Mucosa of descending colon (tissue), 3 donors: ENCODE measurements around the gene FITM2. TPM values are rescaled to one million over a fixed set of nuclear protein-coding genes. Genes with fewer than 3 reads are reported as not detected.

Source experiments
- ATAC-seq: fragments of 200-7000 bp; cut with Tn5 transposase; one replicate; pipeline ENCODE4 v1.9.1; 2020; ENCODE audit warnings: mild to moderate bottlenecking, moderate library complexity
- DNase-seq, 3 donors: peaks; one replicate each; pipeline ENCODE4 v3.0.0-alpha.2; 2020
- H3K36me3 ChIP-seq: fragments of 200-600 bp; one replicate; pipeline ENCODE4 v1.8.0; 2021; ENCODE audit warnings: low read depth, mild to moderate bottlenecking
- H3K4me1 ChIP-seq: fragments of 200-600 bp; one replicate; pipeline ENCODE4 v1.8.0; 2021; ENCODE audit warnings: low read depth, mild to moderate bottlenecking
- H3K4me3 ChIP-seq: fragments of 200-600 bp; one replicate; pipeline ENCODE4 v1.8.0; 2021; ENCODE audit warnings: mild to moderate bottlenecking
- H3K9me3 ChIP-seq: fragments of 200-600 bp; one replicate; pipeline ENCODE4 v1.8.0; 2021; ENCODE audit warnings: mild to moderate bottlenecking
- intact Hi-C, 2 donors: fragments of 100-400 bp; cut with DNase I in 1 of 2; cut with micrococcal nuclease in 1 of 2; formaldehyde crosslinking; loops; one replicate each; pipeline versions ENCODE4 v1.11.0 to v1.11.1; 2022; cut with DNase I, micrococcal nuclease
- total RNA-seq, 3 donors: library from RNA; stranded (reverse); fragmentation: NEBNext Ultra II Directional in 2 of 3; extraction: Animal tissue kit (Norgen Biotek cat#: 25700) in 2 of 3; gene quantifications; one replicate each; pipeline versions ENCODE4 v1.2.1 to v1.2.4, GENCODE V29; 2021 to 2023
- TF ChIP-seq, protein P1 (sequence below): fragments of 200-600 bp; IDR thresholded peaks from one replicate; pipeline ENCODE4 v1.8.0; 2022; ENCODE audit warnings: antibody characterized with exemption, mild to moderate bottlenecking
- donor health status: DM: no; HTN: no; CAD: no; lungs with moderate emphysema.
- donor health status: DM: no; HTN: no; CAD: no.
- donor health status: DM: no; HTN: yes; CAD: no.

The FITM2 gene
- total RNA-seq, 3 donors from 2014 or later, result 10.9 to 12.6 (median 10.9) TPM

DNA sequence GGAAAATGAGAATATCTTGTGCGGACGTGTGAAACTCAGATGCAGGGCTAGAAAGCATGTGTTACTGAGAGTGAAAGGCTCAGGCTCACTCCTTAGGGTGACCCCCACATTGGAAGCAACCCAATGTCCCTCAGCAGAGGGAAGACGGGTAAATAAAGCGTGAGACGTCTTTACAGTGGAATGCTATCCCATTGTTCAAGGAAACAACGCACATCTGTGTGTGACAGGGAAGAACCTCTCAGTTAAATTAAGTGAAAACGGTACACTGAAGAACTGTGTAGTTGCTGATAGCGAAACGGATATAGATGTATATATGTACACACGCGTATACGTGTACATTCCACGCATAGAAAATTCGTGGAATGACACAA, 45.3 kb upstream of the FITM2 start:
- peaks cover 13% of the 10 kb centered on the region for H3K4me1 ChIP-seq
- H3K36me3 ChIP-seq, result no peaks in the 10 kb centered on the region
- TF ChIP-seq, protein P1, sequence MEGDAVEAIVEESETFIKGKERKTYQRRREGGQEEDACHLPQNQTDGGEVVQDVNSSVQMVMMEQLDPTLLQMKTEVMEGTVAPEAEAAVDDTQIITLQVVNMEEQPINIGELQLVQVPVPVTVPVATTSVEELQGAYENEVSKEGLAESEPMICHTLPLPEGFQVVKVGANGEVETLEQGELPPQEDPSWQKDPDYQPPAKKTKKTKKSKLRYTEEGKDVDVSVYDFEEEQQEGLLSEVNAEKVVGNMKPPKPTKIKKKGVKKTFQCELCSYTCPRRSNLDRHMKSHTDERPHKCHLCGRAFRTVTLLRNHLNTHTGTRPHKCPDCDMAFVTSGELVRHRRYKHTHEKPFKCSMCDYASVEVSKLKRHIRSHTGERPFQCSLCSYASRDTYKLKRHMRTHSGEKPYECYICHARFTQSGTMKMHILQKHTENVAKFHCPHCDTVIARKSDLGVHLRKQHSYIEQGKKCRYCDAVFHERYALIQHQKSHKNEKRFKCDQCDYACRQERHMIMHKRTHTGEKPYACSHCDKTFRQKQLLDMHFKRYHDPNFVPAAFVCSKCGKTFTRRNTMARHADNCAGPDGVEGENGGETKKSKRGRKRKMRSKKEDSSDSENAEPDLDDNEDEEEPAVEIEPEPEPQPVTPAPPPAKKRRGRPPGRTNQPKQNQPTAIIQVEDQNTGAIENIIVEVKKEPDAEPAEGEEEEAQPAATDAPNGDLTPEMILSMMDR, result no peak
- ATAC-seq (no peak), DNase-seq (no peak)
- H3K9me3 ChIP-seq, result no peaks in the 10 kb centered on the region
- intact Hi-C loops, result no loop called here
- H3K4me3 ChIP-seq, result peak overlapping the region; percentile 52

DNA sequence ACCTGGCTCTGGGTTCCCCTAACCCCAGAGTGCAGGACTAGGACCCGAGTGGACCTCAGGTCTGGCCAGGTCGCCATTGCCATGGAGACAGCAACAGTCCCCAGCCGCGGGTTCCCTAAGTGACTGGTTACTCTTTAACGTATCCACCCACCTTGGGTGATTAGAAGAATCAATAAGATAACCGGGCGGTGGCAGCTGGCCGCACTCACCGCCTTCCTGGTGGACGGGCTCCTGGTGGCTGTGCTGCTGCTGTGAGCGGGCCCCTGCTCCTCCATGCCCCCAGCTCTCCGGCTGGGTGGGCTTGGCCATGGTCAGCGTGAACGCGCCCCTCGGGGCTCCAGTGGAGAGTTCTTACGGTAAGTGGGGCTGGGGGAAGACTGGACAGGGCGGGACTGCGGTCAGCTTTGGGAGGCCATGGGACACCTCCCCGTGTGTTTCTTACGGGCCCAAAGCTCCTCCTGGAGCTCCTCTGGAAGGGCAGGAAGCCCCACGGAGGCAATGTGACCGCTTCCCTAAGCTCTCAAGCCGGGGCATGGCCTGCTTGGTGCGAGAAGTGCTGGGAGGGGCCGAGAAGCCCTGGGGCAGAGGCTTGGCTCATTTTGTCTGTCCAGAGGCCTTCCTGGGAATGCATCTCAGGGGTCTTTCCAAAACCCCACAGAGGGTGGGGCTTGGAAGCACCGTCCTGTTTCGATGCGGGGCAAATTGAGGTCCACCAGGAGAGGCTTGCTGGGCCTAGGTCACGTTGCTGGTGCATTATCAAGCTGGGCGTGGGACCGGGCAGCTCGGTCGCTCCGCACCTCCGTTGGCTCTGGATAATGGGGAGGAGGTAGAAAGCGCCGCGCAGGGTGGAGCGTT, 44.7 kb upstream of the FITM2 start, which contains the start of gene HNF4A:
Gene HNF4A, plus strand, starts transcription at position 202 of the 855 bp plus-strand sequence. Its CDS starts 106 bp downstream, at position 308.
- H3K4me1 ChIP-seq, result peaks cover 13% of the 10 kb centered on the region
- no peaks in the 10 kb centered on the region for H3K9me3 ChIP-seq
- TF ChIP-seq, protein P1, result no peak
- H3K4me3 ChIP-seq, result peak within 1 kb of the TSS; percentile 52
- intact Hi-C loops, result no loop called here
- DNase-seq (peak; percentile 83 to 89 (median 89)), ATAC-seq (peak; percentile 82)
- H3K36me3 ChIP-seq, result no peaks in the 10 kb centered on the region

DNA sequence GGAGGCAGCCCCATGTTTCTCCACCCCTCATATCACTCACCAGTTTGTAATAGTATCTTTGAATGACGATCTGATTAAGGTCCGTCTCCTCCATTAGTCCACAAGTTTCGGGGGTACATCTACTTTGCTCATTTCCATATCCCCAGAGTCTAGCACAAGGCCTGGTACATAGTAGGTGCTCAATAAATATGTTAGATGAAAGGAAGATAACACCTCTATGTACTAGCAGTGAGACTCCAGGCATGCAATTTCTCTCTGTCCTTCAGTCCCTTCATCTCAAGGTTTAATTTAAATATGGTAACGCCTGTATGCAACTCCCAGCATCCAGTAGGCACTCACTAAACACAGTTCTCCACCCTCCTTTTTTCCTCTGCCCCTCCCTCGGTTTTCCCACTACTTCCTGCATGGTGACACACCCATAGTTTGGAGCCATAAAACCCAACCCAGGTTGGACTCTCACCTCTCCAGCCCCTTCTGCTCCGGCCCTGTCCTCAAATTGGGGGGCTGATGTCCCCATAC, 44.0 kb upstream of the FITM2 start:
- ATAC-seq, result peak; percentile 88
- DNase-seq, result peak in 1 of 3 donors; percentile 89
- TF ChIP-seq, protein P1, result no peak
- Histone ChIP-seq H3K4me3 (peak overlapping the region; percentile 52), H3K36me3 (no peaks in the 10 kb centered on the region), H3K4me1 (peaks cover 13% of the 10 kb centered on the region), H3K9me3 (no peaks in the 10 kb centered on the region)
- intact Hi-C loops, result no loop called here

DNA sequence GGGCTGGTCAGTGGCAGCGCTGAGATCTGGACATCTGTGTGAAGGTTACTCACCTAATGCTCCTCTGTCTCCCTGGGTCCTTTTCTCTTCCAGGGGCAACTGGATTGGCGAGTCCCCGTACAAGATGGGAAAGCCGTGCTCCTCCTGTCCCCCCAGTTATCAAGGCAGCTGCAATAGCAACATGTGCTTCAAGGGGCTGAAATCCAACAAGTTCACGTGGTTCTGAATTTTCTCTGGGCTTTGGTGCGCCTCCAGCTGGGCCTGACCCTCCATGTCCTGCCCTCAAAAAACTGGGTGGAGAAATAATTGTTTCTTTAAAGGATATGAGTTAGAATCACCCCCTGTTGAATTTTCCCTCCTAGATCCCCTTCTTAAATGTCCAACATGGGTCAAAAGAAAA, 39.6 kb upstream of the FITM2 start:
- intact Hi-C loops, result no loop called here
- DNase-seq (no peak), ATAC-seq (no peak)
- TF ChIP-seq, protein P1, result no peak
- Histone ChIP-seq H3K4me1 (peaks cover 10% of the 10 kb centered on the region), H3K9me3 (no peaks in the 10 kb centered on the region), H3K4me3 (no peak overlapping the region), H3K36me3 (no peaks in the 10 kb centered on the region)

DNA sequence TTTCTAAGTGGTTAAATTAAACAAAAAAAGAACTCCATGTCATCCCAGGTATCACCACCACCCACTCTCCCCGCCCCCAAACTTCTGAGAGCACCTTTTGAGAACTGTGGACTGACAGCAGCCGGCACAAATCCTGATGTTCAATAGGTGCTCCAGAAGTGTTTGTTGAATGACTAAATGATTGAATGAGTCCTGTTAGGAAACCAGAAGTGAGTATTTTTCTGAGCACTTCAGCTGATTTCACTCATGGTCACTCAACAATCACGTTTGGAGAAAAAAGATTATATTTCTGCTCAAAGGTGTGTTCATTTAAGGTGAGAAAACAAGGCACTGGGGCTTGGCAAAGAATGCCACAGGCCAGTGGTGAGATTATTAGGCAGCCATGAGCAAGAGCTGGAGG, 38.3 kb upstream of the FITM2 start:
- intact Hi-C loops, result no loop called here

More for the DNA sequence above, 38.3 kb upstream of the FITM2 start:
- H3K36me3 ChIP-seq, result no peaks in the 10 kb centered on the region
- ATAC-seq (no peak), DNase-seq (no peak)
- no peak overlapping the region for H3K4me3 ChIP-seq
- TF ChIP-seq, protein P1, result no peak
- no peaks in the 10 kb centered on the region for H3K9me3 ChIP-seq
- H3K4me1 ChIP-seq, result peaks cover 12% of the 10 kb centered on the region
